ENCODE results near the gene DRC1. TPM values are rescaled to one million over a fixed set of nuclear protein-coding genes. Genes with fewer than 3 reads are reported as not detected.

Gene DRC1
- total RNA-seq, 2 donors from 2014 or later, result 0.33 to 0.48 TPM

DNA sequence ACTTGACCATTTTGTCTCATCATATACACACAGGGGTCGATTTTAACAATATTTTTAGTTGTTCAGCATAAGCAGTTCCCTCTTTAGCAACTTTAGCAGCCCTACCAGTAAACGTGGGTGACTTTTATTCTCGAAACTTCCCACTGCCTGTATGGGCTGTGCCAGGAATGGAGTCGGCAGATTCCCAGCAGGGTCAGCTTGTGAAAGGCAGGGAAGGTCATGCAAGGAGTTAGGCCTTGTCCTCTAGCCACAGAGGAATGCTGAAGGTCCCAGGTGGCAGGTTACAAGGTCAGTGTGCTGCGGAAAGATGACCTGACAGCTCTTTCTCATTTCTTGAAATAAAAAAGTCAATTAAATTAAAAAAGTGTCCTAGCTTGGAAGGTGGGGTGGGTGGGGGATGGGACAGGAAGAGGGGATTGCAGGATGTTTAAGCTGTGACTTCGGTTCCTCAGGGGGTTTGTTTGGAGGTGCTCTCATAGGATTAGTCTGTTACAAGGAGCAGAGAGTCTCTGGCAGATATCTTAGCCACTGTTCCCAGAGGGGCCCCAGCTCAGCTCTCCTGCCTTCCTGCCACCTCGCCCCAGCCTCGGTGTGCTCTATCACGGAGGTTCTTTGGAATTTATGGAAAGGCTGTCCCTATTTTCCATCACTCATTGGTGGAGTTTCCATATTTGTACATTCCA, 21.4 kb downstream of the DRC1 start:
- Histone ChIP-seq H3K27ac (ENCODE audit: low read depth, low read length) (no peak overlapping the region), H3K4me1 (ENCODE audit: control insufficient read depth, insufficient read depth, low read length) (peaks cover 9% of the 10 kb centered on the region), H3K9me3 (ENCODE audit: control insufficient read depth, low read length) (no peaks in the 10 kb centered on the region), H3K9ac (ENCODE audit: extremely low read depth, low read length, poor library complexity, severe bottlenecking) (no peak overlapping the region), H3K4me3 (ENCODE audit: low read length) (no peak overlapping the region), H3K27me3 (ENCODE audit: control insufficient read depth, insufficient read depth, low read length, poor library complexity, severe bottlenecking) (peaks cover 8% of the 10 kb centered on the region), H3K36me3 (ENCODE audit: control insufficient read depth, insufficient read depth, low read length) (no peaks in the 10 kb centered on the region)
- H3K27ac Mint-ChIP-seq, result peak overlapping the region; percentile 79
- H3K36me3 Mint-ChIP-seq (ENCODE audit: low read depth), result no peaks in the 10 kb centered on the region
- no peak overlapping the region for H3K4me3 Mint-ChIP-seq
- H3K27me3 Mint-ChIP-seq (ENCODE audit: insufficient read depth), result peaks cover 17% of the 10 kb centered on the region
- 73 to 77% methylated on average over 7 to 9 of the region's 9 CpGs for WGBS, 2 experiments (ENCODE audit: insufficient coverage in 1 of 2, insufficient read length in 1 of 2)
- peak; percentile 72 for DNase-seq
- TF ChIP-seq, protein P1, sequence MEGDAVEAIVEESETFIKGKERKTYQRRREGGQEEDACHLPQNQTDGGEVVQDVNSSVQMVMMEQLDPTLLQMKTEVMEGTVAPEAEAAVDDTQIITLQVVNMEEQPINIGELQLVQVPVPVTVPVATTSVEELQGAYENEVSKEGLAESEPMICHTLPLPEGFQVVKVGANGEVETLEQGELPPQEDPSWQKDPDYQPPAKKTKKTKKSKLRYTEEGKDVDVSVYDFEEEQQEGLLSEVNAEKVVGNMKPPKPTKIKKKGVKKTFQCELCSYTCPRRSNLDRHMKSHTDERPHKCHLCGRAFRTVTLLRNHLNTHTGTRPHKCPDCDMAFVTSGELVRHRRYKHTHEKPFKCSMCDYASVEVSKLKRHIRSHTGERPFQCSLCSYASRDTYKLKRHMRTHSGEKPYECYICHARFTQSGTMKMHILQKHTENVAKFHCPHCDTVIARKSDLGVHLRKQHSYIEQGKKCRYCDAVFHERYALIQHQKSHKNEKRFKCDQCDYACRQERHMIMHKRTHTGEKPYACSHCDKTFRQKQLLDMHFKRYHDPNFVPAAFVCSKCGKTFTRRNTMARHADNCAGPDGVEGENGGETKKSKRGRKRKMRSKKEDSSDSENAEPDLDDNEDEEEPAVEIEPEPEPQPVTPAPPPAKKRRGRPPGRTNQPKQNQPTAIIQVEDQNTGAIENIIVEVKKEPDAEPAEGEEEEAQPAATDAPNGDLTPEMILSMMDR (conservative IDR thresholded peaks at IDR 0.05), result no peak
- H3K9me3 Mint-ChIP-seq, result no peaks in the 10 kb centered on the region
- H3K4me1 Mint-ChIP-seq, result peaks cover 23% of the 10 kb centered on the region

DNA sequence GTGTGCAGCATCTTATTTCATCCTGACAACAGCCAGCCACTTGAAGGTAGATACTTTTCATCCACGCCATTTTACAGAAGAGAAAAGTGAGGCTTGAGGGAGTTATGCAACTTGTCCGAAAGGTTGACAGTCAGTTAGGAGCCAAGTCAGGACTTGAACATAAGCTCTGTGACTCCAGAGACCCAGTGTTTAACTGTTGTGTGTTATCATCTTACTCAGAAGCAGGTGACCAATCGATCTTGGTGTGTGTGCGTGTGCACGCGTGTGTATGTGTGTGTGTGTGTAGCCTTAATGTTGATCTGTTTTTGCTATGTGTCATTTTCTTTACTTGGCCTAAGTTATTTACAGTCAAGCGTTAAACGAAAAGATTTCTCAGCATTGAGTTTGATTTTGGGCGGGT, 22.0 kb downstream of the DRC1 start:
- Mint-ChIP-seq H3K9me3 (no peaks in the 10 kb centered on the region), H3K27ac (no peak overlapping the region), H3K4me1 (peaks cover 23% of the 10 kb centered on the region)

DNA sequence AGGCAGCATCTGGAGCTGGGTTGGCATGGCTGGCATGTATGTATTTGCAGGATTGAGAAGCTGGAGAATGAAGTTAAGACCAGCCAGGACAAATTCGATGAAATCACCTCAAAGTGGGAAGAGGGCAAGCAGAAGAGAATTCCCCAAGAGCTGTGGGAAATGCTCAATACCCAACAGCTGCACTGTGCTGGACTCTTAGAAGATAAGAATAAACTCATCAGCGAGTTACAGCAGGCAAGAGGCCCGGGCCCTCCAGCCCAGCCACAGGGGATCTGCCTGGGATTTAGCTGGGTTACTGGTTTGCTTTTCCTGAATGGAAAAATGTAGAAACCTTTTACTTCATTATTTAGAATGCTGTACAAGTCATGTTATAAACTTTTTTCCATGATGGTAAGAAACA, 22.5 kb downstream of the DRC1 start:
- WGBS, 2 experiments (ENCODE audit: insufficient coverage in 1 of 2, insufficient read length in 1 of 2), result 92 to 93% methylated on average over 2 to 3 of the region's 3 CpGs
- Histone ChIP-seq H3K36me3 (ENCODE audit: control insufficient read depth, insufficient read depth, low read length) (no peaks in the 10 kb centered on the region), H3K4me3 (ENCODE audit: low read length) (no peak overlapping the region), H3K9me3 (ENCODE audit: control insufficient read depth, low read length) (no peaks in the 10 kb centered on the region), H3K27ac (ENCODE audit: low read depth, low read length) (no peak overlapping the region), H3K4me1 (ENCODE audit: control insufficient read depth, insufficient read depth, low read length) (peaks cover 9% of the 10 kb centered on the region), H3K9ac (ENCODE audit: extremely low read depth, low read length, poor library complexity, severe bottlenecking) (no peak overlapping the region), H3K27me3 (ENCODE audit: control insufficient read depth, insufficient read depth, low read length, poor library complexity, severe bottlenecking) (peaks cover 8% of the 10 kb centered on the region)
- DNase-seq, result no peak
- Mint-ChIP-seq H3K9me3 (no peaks in the 10 kb centered on the region), H3K27ac (no peak overlapping the region), H3K36me3 (ENCODE audit: low read depth) (no peaks in the 10 kb centered on the region), H3K4me1 (peaks cover 23% of the 10 kb centered on the region), H3K4me3 (no peak overlapping the region), H3K27me3 (ENCODE audit: insufficient read depth) (peaks cover 27% of the 10 kb centered on the region)
- TF ChIP-seq, protein P1 (conservative IDR thresholded peaks at IDR 0.05), result no peak

More for the DNA sequence above, 22.0 kb downstream of the DRC1 start:
- peaks cover 8% of the 10 kb centered on the region for H3K27me3 ChIP-seq (ENCODE audit: control insufficient read depth, insufficient read depth, low read length, poor library complexity, severe bottlenecking)
- TF ChIP-seq, protein P1 (conservative IDR thresholded peaks at IDR 0.05), result no peak
- Mint-ChIP-seq H3K4me3 (no peak overlapping the region), H3K36me3 (ENCODE audit: low read depth) (no peaks in the 10 kb centered on the region), H3K27me3 (ENCODE audit: insufficient read depth) (peaks cover 23% of the 10 kb centered on the region)
- H3K4me1 ChIP-seq (ENCODE audit: control insufficient read depth, insufficient read depth, low read length), result peaks cover 9% of the 10 kb centered on the region
- no peak overlapping the region for H3K4me3 ChIP-seq (ENCODE audit: low read length)
- H3K9ac ChIP-seq (ENCODE audit: extremely low read depth, low read length, poor library complexity, severe bottlenecking), result no peak overlapping the region
- H3K9me3 ChIP-seq (ENCODE audit: control insufficient read depth, low read length), result no peaks in the 10 kb centered on the region
- no peak for DNase-seq
- 82 to 88% methylated on average over 7 to 9 of the region's 9 CpGs for whole genome bisulfite sequencing, 2 experiments (ENCODE audit: insufficient coverage in 1 of 2, insufficient read length in 1 of 2)
- no peaks in the 10 kb centered on the region for H3K36me3 ChIP-seq (ENCODE audit: control insufficient read depth, insufficient read depth, low read length)
- H3K27ac ChIP-seq (ENCODE audit: low read depth, low read length), result no peak overlapping the region

Measured in endodermal cell (in vitro differentiated cells).